GM21717 (cell line): Measurements from ENCODE around the gene KDM4B.

Experiments used
- ATAC-seq: cut with Tn5 transposase; IDR thresholded peaks from one replicate; pipeline ENCODE4 v1.9.1; 2021; ENCODE audit warnings: mild to moderate bottlenecking, moderate library complexity; ENCODE audit not compliant: unreplicated experiment

Gene KDM4B

GRCh38 chr19:5085566-5085965, 116.7 kb downstream of the KDM4B start:
- no peak for ATAC-seq

- ATAC-seq = no peak
Observed at GRCh38 chr19:5086230-5086629, 117.3 kb downstream of the KDM4B start.

GRCh38 chr19:5086725-5087439, 118.0 kb downstream of the KDM4B start:
- ATAC-seq = no peak

- ATAC-seq = no peak
Observed at GRCh38 chr19:5089283-5089682, 120.4 kb downstream of the KDM4B start.

- no peak for ATAC-seq
Observed at GRCh38 chr19:5090465-5091017, 121.6 kb downstream of the KDM4B start.

GRCh38 chr19:5091018-5091683, 122.2 kb downstream of the KDM4B start:
- no peak for ATAC-seq

GRCh38 chr19:5091684-5092480, 123.0 kb downstream of the KDM4B start:
- ATAC-seq = no peak

- no peak for ATAC-seq
Observed at GRCh38 chr19:5092481-5092843, 123.5 kb downstream of the KDM4B start.

- ATAC-seq = no peak
Observed at GRCh38 chr19:5093297-5093928, 124.5 kb downstream of the KDM4B start.

GRCh38 chr19:5093948-5094718, 125.2 kb downstream of the KDM4B start:
- ATAC-seq = no peak

GRCh38 chr19:5094768-5095567, 126.1 kb downstream of the KDM4B start:
- ATAC-seq = no peak

GRCh38 chr19:5095568-5095850, 126.6 kb downstream of the KDM4B start:
- no peak for ATAC-seq

GRCh38 chr19:5096536-5096935, 127.6 kb downstream of the KDM4B start:
- no peak for ATAC-seq

- no peak for ATAC-seq
Observed at GRCh38 chr19:5097331-5097930, 128.5 kb downstream of the KDM4B start.

- no peak for ATAC-seq
Observed at GRCh38 chr19:5097959-5098623, 129.2 kb downstream of the KDM4B start.

- ATAC-seq = no peak
Observed at GRCh38 chr19:5098646-5099045, 129.7 kb downstream of the KDM4B start.

- ATAC-seq = no peak
Observed at GRCh38 chr19:5099701-5100221, 130.8 kb downstream of the KDM4B start.

- no peak for ATAC-seq
Observed at GRCh38 chr19:5101871-5102270, 133.0 kb downstream of the KDM4B start.

- no peak for ATAC-seq
Observed at GRCh38 chr19:5102520-5102919, 133.6 kb downstream of the KDM4B start.
